ENCODE data around the gene ATR.
"Not testable (repeated sequence)": the region's sequence is repeated elsewhere in the genome, so short reads cannot be mapped to it uniquely, and the experiment has no call there.

DNA sequence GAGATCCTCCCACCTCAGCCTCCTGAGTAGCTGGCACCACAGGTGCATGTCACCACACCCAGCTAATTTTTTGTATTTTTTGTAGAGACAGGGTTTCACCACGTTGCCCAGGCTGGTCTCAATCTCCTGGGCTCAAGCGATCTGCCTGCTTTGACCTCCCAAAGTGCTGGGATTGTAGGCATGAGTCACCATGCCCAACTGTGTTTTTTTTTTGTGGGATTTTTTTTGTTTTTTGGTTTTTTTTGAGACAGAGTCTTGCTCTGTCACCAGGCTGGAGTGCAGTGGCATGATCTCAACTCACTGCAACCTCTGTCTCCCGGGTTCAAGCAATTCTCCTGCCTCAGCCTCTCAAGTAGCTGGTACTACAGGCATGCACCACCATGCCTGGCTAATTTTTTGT is 9.1 kb downstream of the ATR start:
- not testable (repeated sequence) for TF ChIP-seq EZH2phosphoT487 (IDR thresholded peaks at IDR 0.05; ENCODE audit: low read depth)
- TF ChIP-seq, protein P1, sequence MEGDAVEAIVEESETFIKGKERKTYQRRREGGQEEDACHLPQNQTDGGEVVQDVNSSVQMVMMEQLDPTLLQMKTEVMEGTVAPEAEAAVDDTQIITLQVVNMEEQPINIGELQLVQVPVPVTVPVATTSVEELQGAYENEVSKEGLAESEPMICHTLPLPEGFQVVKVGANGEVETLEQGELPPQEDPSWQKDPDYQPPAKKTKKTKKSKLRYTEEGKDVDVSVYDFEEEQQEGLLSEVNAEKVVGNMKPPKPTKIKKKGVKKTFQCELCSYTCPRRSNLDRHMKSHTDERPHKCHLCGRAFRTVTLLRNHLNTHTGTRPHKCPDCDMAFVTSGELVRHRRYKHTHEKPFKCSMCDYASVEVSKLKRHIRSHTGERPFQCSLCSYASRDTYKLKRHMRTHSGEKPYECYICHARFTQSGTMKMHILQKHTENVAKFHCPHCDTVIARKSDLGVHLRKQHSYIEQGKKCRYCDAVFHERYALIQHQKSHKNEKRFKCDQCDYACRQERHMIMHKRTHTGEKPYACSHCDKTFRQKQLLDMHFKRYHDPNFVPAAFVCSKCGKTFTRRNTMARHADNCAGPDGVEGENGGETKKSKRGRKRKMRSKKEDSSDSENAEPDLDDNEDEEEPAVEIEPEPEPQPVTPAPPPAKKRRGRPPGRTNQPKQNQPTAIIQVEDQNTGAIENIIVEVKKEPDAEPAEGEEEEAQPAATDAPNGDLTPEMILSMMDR (IDR thresholded peaks at IDR 0.05; ENCODE audit: low read depth, low read length), result not testable (repeated sequence)

Measured in OCI-LY3 (cell line).